HCT116 (cell line): ENCODE data around the gene LTV1.

Source experiments
- CEBPB ChIP-seq: IDR thresholded peaks from 2 replicates; pipeline ENCODE4 v1.6.1; 2012; ENCODE audit warnings: low read depth
- EZH2 ChIP-seq: fragments of 200-600 bp; sonication (generic); IDR thresholded peaks from 2 replicates; pipeline ENCODE4 v1.6.1; 2017; ENCODE audit warnings: antibody characterized with exemption, mixed run types
- EZH2phosphoT487 ChIP-seq: fragments of 200-600 bp; IDR thresholded peaks from 2 replicates; pipeline ENCODE4 v1.6.1; 2018; ENCODE audit warnings: antibody characterized with exemption, borderline replicate concordance
- FOSL1 ChIP-seq: IDR thresholded peaks from 2 replicates; pipeline ENCODE4 v1.6.1; 2012; ENCODE audit warnings: low read depth
- POLR2A ChIP-seq: IDR thresholded peaks from 2 replicates; pipeline ENCODE4 v1.7.0; 2011; ENCODE audit warnings: borderline replicate concordance; ENCODE audit not compliant: insufficient read depth, insufficient read length; ENCODE audit errors: extremely low read depth
- POLR2AphosphoS5 ChIP-seq: IDR thresholded peaks from 2 replicates; pipeline ENCODE4 v1.6.1; 2011; ENCODE audit warnings: mild to moderate bottlenecking, low read depth, low read length, moderate library complexity
- SIN3A ChIP-seq: IDR thresholded peaks from 2 replicates; pipeline ENCODE4 v1.6.1; 2012; ENCODE audit warnings: low read depth
- SRF ChIP-seq: IDR thresholded peaks from 2 replicates; pipeline ENCODE4 v1.6.1; 2012; ENCODE audit warnings: low read depth
- YY1 ChIP-seq: IDR thresholded peaks from 2 replicates; pipeline ENCODE4 v1.6.1; 2011; ENCODE audit warnings: low read length, low read depth, moderate library complexity, mild to moderate bottlenecking; ENCODE audit not compliant: insufficient replicate concordance; ENCODE audit errors: extremely low read depth
- TF ChIP-seq, protein P1 (sequence below), 3 experiments: fragments of 200-600 bp in 1 of 3; sonication (generic) in 1 of 3; IDR thresholded peaks in 2 of 3; conservative IDR thresholded peaks in 1 of 3; 2 replicates each; pipeline ENCODE4 v1.5.1; 2012 to 2017; ENCODE audit warnings: low read depth in 2 of 3, low read length in 2 of 3, antibody characterized with exemption in 1 of 3, borderline replicate concordance in 1 of 3, control low read depth in 1 of 3, mild to moderate bottlenecking in 1 of 3, mixed read lengths in 1 of 3, mixed run types in 1 of 3, moderate library complexity in 1 of 3; ENCODE audit not compliant: insufficient read depth in 1 of 3
- TF ChIP-seq, protein P2 (sequence below): IDR thresholded peaks from 2 replicates; pipeline ENCODE4 v1.6.1; 2012; ENCODE audit warnings: low read depth
- TF ChIP-seq, protein P3 (sequence below): IDR thresholded peaks from 2 replicates; pipeline ENCODE4 v1.6.1; 2012

- TF ChIP-seq, protein P1, sequence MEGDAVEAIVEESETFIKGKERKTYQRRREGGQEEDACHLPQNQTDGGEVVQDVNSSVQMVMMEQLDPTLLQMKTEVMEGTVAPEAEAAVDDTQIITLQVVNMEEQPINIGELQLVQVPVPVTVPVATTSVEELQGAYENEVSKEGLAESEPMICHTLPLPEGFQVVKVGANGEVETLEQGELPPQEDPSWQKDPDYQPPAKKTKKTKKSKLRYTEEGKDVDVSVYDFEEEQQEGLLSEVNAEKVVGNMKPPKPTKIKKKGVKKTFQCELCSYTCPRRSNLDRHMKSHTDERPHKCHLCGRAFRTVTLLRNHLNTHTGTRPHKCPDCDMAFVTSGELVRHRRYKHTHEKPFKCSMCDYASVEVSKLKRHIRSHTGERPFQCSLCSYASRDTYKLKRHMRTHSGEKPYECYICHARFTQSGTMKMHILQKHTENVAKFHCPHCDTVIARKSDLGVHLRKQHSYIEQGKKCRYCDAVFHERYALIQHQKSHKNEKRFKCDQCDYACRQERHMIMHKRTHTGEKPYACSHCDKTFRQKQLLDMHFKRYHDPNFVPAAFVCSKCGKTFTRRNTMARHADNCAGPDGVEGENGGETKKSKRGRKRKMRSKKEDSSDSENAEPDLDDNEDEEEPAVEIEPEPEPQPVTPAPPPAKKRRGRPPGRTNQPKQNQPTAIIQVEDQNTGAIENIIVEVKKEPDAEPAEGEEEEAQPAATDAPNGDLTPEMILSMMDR (IDR thresholded peaks at IDR 0.05 in 2 of 3, conservative IDR thresholded peaks at IDR 0.05 in 1 of 3; ENCODE audit: borderline replicate concordance in 1 of 3, insufficient read depth in 1 of 3, low read depth in 2 of 3, low read length in 2 of 3), result no peak
- TF ChIP-seq POLR2A, result no peak
- no peak for TF ChIP-seq SIN3A
- TF ChIP-seq FOSL1, result no peak
- TF ChIP-seq YY1, result no peak
- TF ChIP-seq, protein P2, sequence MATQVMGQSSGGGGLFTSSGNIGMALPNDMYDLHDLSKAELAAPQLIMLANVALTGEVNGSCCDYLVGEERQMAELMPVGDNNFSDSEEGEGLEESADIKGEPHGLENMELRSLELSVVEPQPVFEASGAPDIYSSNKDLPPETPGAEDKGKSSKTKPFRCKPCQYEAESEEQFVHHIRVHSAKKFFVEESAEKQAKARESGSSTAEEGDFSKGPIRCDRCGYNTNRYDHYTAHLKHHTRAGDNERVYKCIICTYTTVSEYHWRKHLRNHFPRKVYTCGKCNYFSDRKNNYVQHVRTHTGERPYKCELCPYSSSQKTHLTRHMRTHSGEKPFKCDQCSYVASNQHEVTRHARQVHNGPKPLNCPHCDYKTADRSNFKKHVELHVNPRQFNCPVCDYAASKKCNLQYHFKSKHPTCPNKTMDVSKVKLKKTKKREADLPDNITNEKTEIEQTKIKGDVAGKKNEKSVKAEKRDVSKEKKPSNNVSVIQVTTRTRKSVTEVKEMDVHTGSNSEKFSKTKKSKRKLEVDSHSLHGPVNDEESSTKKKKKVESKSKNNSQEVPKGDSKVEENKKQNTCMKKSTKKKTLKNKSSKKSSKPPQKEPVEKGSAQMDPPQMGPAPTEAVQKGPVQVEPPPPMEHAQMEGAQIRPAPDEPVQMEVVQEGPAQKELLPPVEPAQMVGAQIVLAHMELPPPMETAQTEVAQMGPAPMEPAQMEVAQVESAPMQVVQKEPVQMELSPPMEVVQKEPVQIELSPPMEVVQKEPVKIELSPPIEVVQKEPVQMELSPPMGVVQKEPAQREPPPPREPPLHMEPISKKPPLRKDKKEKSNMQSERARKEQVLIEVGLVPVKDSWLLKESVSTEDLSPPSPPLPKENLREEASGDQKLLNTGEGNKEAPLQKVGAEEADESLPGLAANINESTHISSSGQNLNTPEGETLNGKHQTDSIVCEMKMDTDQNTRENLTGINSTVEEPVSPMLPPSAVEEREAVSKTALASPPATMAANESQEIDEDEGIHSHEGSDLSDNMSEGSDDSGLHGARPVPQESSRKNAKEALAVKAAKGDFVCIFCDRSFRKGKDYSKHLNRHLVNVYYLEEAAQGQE, result no peak
- TF ChIP-seq CEBPB, result no peak
- no peak for TF ChIP-seq POLR2AphosphoS5
- TF ChIP-seq, protein P3, sequence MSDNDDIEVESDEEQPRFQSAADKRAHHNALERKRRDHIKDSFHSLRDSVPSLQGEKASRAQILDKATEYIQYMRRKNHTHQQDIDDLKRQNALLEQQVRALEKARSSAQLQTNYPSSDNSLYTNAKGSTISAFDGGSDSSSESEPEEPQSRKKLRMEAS, result no peak
- TF ChIP-seq EZH2, result no peak
- TF ChIP-seq SRF, result no peak
- TF ChIP-seq EZH2phosphoT487, result no peak
Measured at GRCh38 chr6:143804835-143805239, 38.3 kb upstream of the LTV1 start.
